NOMO-1 treated with dmso at 0.1 percent for 144 hours (cell line): ENCODE measurements around the gene MAST2.
"Not testable (repeated sequence)": the region's sequence is repeated elsewhere in the genome, so short reads cannot be mapped to it uniquely, and the experiment has no call there.

ENCODE experiments used
- DNase-seq: peaks from one replicate; lab custom pipeline; 2025; ENCODE audit not compliant: unreplicated experiment; lab: John Stamatoyannopoulos, UW

Gene MAST2

GRCh38 chr1:46056325-46056724, 252.9 kb downstream of the MAST2 start:
- no peak for DNase-seq

GRCh38 chr1:46057215-46057614, 253.8 kb downstream of the MAST2 start:
- DNase-seq, result not testable (repeated sequence)

GRCh38 chr1:46057781-46058180, 254.4 kb downstream of the MAST2 start:
- DNase-seq, result no peak

- no peak for DNase-seq
Observed at GRCh38 chr1:46058936-46059335, 255.5 kb downstream of the MAST2 start.

DNA sequence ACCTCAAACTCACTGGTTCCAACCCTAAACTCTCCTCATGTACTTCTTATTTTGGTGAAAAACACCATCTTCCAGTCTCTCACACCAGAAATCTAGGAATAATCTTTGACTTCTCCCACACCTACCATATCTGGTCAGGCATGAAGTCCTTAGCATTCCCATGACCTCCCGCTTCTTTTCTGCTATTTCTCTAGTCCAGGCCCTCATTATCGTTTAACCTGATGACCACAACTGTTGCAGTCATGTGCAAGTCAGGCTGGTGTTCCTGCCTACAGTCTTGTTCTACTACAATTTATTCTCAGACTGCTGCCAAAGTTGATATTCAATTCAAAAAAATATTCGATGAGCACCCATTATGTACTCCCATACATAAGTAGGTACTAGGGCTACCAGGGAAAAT, 257.7 kb downstream of the MAST2 start:
- no peak for DNase-seq

- DNase-seq, result no peak
Observed at GRCh38 chr1:46062651-46063319, 259.4 kb downstream of the MAST2 start.

DNA sequence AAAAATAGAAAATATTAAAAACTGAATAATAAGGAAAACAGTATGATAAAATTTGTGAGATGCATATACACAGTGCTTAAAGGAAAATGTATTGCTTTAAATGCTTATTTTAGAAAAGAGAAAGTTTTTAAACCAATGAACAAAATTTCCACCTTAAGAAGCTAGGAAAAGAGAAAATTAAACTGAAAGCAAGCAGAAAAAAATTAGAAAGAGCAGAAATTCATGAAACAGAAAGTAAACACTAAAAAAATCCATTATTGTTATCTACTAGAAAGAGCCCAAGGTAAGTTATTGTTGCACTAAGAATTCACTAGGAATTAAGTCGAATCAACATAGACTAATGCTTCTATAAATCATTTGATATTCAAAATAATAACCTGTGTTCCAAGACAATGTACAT, 261.3 kb downstream of the MAST2 start:
- DNase-seq, result no peak

GRCh38 chr1:46065405-46065804, 262.0 kb downstream of the MAST2 start:
- DNase-seq, result peak; percentile 6

DNA sequence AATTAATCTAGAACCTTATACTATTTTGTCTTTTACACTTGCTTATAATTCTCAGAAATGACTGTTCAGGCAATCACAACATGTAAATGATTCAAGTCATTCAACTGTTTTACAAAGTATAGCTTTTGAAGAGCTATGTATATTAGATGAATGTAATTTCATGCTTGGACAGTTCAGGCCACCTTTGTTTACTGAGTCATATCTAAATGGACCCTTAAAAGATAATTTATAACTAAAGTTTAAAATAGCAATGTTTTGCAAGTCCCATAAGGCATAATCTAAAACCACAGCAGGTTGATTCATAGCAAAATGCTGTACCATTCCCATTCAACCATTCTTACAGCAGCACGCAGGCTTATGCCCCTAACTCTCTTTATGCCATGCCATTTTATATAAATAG, 264.2 kb downstream of the MAST2 start:
- no peak for DNase-seq

DNA sequence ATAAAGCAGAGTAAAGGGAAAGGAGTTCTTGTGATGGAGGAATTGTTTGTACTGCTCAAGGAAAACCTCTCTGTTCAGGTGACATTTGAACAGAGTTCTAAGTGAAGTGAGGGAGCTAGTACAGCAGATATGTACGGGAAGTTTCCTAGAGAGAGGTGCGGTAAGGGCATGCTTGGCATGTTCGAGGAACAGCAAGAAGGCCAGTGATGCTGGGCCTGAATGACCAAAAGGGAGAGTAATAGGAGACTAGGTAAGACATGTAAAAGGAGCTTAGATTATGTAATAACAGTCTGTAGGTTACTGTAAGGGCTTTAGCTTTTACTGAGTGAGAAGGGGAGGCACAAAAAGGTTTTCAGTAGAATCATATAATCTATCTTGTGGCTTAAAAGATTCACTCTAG, 265.1 kb downstream of the MAST2 start:
- no peak for DNase-seq

- peak; percentile 13 for DNase-seq
Observed at GRCh38 chr1:46070164-46070814, 266.9 kb downstream of the MAST2 start.

DNA sequence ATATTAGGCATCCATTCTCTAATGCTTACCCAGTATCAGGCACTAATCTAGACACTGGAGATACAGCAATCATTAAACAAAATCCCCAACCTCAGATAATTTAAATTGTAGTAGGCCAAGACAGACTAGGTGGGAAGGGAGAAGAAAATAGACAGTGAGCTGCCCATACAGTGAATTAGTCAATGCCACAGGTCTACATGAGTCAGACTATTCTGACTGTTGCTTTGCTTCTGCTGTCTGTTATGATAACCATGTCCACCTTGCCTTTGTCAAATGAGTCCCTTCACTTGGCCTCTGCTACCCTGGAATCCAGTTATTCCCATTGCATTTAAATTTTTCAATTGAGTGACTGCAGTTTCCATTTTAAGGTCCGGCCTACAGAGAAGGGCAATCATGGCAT, 269.6 kb downstream of the MAST2 start:
- no peak for DNase-seq

DNA sequence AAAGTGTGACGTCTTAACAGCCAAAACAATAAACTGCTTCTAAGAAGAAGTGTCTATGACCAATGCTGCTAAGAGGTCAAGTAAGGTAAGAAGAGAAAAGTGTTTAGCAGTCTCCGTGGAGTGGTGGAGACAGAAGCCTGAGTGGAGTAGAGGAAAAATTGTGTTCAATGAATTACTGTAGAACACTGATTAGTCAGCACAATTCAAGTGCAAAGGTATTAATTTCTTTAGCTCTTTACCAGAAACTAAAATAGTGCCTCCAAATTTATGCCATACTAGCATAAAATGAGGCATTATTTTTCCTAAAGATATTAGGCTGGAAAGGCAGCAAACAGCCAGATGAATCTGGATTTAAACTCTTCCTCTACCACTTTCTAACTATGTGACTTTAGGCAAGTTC, 272.9 kb downstream of the MAST2 start:
- DNase-seq, result no peak

- no peak for DNase-seq
Observed at GRCh38 chr1:46077644-46078043, 274.2 kb downstream of the MAST2 start.

- no peak for DNase-seq
Observed at GRCh38 chr1:46080257-46080656, 276.8 kb downstream of the MAST2 start.

- no peak for DNase-seq
Observed at GRCh38 chr1:46081206-46081605, 277.8 kb downstream of the MAST2 start.

- no peak for DNase-seq
Observed at GRCh38 chr1:46081619-46082018, 278.2 kb downstream of the MAST2 start.

DNA sequence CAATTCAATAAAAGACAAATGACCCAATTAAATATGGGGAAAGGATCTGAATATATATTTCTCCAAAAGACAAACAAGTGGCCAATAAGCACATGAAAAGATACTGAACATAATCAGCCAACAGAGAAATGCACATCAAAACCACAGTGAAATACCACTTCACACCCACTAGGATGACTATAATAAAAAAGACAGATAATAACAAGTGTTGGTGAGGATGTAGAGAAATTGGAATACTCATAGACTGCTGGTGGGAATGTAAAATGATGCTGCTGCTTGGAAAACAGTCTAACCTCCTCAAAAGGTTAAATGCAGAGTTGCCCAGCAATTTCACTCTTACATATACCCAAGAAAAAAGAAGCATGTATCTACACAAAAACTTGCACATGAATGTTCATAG, 280.2 kb downstream of the MAST2 start:
- no peak for DNase-seq

DNA sequence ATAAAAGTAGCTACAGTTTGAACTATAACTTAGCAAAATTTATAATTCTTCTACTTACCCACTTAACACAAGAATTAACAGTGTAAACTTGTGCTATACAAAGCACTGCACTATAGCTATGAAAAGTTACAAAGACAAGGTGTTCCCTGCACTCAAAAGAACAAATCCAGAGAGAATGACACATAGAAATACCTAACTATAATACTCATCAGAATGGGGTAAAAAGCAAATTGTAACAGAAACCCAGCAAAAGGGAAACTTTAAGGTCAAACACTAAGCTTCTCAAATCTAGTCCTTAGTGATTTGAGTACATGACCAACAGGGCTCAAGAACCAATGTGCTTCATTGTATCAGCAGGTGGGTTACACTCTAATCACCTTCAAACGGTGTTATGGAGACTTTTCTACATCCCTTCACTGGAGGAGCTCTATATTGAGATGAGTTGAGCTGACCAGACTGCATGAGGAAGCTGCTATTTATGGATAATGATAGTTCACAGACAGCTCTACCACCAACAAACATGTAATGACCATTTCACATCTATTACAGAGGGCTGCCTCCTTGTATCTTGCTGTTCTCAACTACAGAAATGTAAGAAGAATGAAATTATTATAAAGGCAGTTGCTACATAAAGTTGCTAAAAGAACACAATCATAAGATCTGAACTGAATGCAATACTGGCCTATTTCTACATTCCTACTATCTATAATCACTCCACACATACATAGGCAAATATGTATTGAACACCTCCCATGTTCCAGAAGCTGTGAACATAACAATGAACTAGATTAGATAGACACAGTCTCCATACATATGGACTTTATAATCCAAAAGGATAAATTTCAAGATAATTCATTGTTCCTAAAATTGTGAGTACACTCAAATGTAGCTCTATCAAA, 281.4 kb downstream of the MAST2 start:
- no peak for DNase-seq
